Mesenchymal stem cell (in vitro differentiated cells and primary cell): ENCODE data around the gene UNC119B.
"Not testable (repeated sequence)": the region's sequence is repeated elsewhere in the genome, so short reads cannot be mapped to it uniquely, and the experiment has no call there.

Experiments used
- DNase-seq: peaks from one replicate; pipeline ENCODE4 v3.0.0-alpha.2; 2013
- H2AFZ ChIP-seq: one replicate; pipeline ENCODE4 v1.6.1; 2013; ENCODE audit warnings: low read depth, mild to moderate bottlenecking, control low read depth, inconsistent platforms, low read length, moderate library complexity
- H2AK5ac ChIP-seq: 2 replicates; pipeline ENCODE4 v1.6.1; 2013; ENCODE audit warnings: low read length, moderate library complexity, mild to moderate bottlenecking, inconsistent platforms; ENCODE audit not compliant: severe bottlenecking
- H2BK120ac ChIP-seq: one replicate; pipeline ENCODE4 v1.6.1; 2013; ENCODE audit warnings: low read depth, mild to moderate bottlenecking, inconsistent platforms, low read length, moderate library complexity
- H2BK12ac ChIP-seq, 2 experiments: one replicate each; pipeline ENCODE4 v1.6.1; 2013; ENCODE audit warnings: inconsistent platforms in 2 of 2, low read length in 2 of 2, mild to moderate bottlenecking in 2 of 2, moderate library complexity in 2 of 2, control low read depth in 1 of 2
- H2BK15ac ChIP-seq: one replicate; pipeline ENCODE4 v1.6.1; 2013; ENCODE audit warnings: mild to moderate bottlenecking, low read depth, inconsistent platforms; ENCODE audit not compliant: poor library complexity, severe bottlenecking
- H2BK5ac ChIP-seq: 2 replicates; pipeline ENCODE4 v1.6.1; 2013; ENCODE audit warnings: low read depth, mild to moderate bottlenecking, low read length, control low read depth, inconsistent platforms; ENCODE audit not compliant: poor library complexity, severe bottlenecking
- H3K14ac ChIP-seq, 2 experiments: one replicate each; pipeline ENCODE4 v1.6.1; 2013; ENCODE audit warnings: inconsistent platforms in 2 of 2, low read length in 2 of 2, control low read depth in 1 of 2, mild to moderate bottlenecking in 1 of 2, moderate library complexity in 1 of 2
- H3K18ac ChIP-seq, 2 experiments: one replicate each; pipeline ENCODE4 v1.6.1; 2013; ENCODE audit warnings: inconsistent platforms in 2 of 2, low read length in 2 of 2, control low read depth in 1 of 2, low read depth in 1 of 2, mild to moderate bottlenecking in 1 of 2
- H3K23ac ChIP-seq, 2 experiments: one replicate each; pipeline ENCODE4 v1.6.1; 2013; ENCODE audit warnings: inconsistent platforms in 2 of 2, low read length in 2 of 2, mild to moderate bottlenecking in 2 of 2, moderate library complexity in 2 of 2, control low read depth in 1 of 2
- H3K27ac ChIP-seq: 2 replicates; pipeline ENCODE4 v1.5.1; 2013; ENCODE audit warnings: mild to moderate bottlenecking, moderate library complexity, low read length, control low read depth, inconsistent platforms; ENCODE audit not compliant: poor library complexity, severe bottlenecking
- H3K27me3 ChIP-seq, 2 experiments: 2 replicates each; pipeline versions ENCODE4 v1.6.1 to v1.7.0; 2013; ENCODE audit warnings: low read length in 2 of 2, mild to moderate bottlenecking in 2 of 2, moderate library complexity in 2 of 2, control low read depth in 1 of 2, inconsistent platforms in 1 of 2; ENCODE audit not compliant: control insufficient read depth in 1 of 2, insufficient read depth in 1 of 2
- H3K36me3 ChIP-seq, 2 experiments: 2 replicates each; pipeline versions ENCODE4 v1.6.1 to v1.7.0; 2013; ENCODE audit warnings: low read length in 2 of 2, control low read depth in 1 of 2, inconsistent platforms in 1 of 2, low read depth in 1 of 2, mild to moderate bottlenecking in 1 of 2; ENCODE audit not compliant: insufficient read depth in 2 of 2, control insufficient read depth in 1 of 2
- H3K4ac ChIP-seq, 2 experiments: one replicate each; pipeline ENCODE4 v1.6.1; 2013; ENCODE audit warnings: inconsistent platforms in 2 of 2, low read length in 2 of 2, mild to moderate bottlenecking in 2 of 2, moderate library complexity in 2 of 2, control low read depth in 1 of 2, low read depth in 1 of 2
- H3K4me1 ChIP-seq: 2 replicates; pipeline ENCODE4 v1.6.1; 2013; ENCODE audit warnings: low read depth, low read length, control low read depth; ENCODE audit not compliant: control insufficient read depth, insufficient read depth
- H3K4me2 ChIP-seq: 2 replicates; pipeline ENCODE4 v1.6.1; 2013; ENCODE audit warnings: low read length, mild to moderate bottlenecking, inconsistent platforms; ENCODE audit not compliant: poor library complexity, severe bottlenecking
- H3K4me3 ChIP-seq, 2 experiments: 2 replicates each; pipeline versions ENCODE4 v1.5.1 to v1.7.0; 2013; ENCODE audit warnings: low read length in 2 of 2, mild to moderate bottlenecking in 2 of 2, control low read depth in 1 of 2, low read depth in 1 of 2; ENCODE audit not compliant: insufficient read depth in 1 of 2
- H3K79me1 ChIP-seq: replicated peaks from 2 replicates; pipeline ENCODE4 v1.6.1; 2013; ENCODE audit warnings: mild to moderate bottlenecking, control low read depth, low read length, inconsistent platforms; ENCODE audit not compliant: poor library complexity, severe bottlenecking
- H3K9ac ChIP-seq: 2 replicates; pipeline ENCODE4 v1.7.0; 2013; ENCODE audit warnings: mild to moderate bottlenecking, low read length, moderate library complexity
- H3K9me3 ChIP-seq: 2 replicates; pipeline ENCODE4 v1.7.0; 2013; ENCODE audit warnings: mild to moderate bottlenecking, low read length; ENCODE audit not compliant: control insufficient read depth
- H4K8ac ChIP-seq: one replicate; pipeline ENCODE4 v1.6.1; 2013; ENCODE audit warnings: inconsistent platforms, mild to moderate bottlenecking, low read length, moderate library complexity
- H4K91ac ChIP-seq: one replicate; pipeline ENCODE4 v1.6.1; 2013; ENCODE audit warnings: mild to moderate bottlenecking, low read length, inconsistent platforms
- WGBS: methylation state at CpG from one replicate; pipeline ENCODE4 v1.1.7; 2013; ENCODE audit warnings: mixed read lengths; 5-methylcytosine and 5-hydroxymethylcytosine counted together

UNC119B gene

DNA sequence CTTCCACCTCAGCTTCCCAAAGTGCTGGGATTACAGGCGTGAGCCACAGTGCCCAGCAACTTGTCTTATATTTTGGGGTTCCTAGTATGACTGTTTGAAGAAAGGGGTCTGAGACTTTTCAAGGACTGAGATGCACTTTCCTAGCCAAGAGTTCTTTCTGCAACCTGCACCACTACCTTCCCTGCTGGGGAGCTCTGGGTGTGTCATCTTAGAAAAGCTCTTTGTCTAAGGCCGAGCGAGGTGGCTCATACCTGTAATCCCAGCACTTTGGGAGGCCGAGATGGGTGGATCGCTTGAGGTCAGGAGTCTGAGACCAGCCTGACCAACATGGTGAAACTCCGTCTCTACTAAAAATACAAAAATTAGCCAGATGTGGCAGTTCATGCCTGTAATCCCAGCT lies 40.0 kb upstream of the UNC119B start:
- H3K4me2 ChIP-seq, H4K91ac ChIP-seq, H2BK120ac ChIP-seq, H3K4ac ChIP-seq, H2BK15ac ChIP-seq, H3K9ac ChIP-seq, H2BK12ac ChIP-seq, H3K79me1 ChIP-seq, H3K27ac ChIP-seq, H3K23ac ChIP-seq, H2AK5ac ChIP-seq, H3K14ac ChIP-seq, H4K8ac ChIP-seq, H3K18ac ChIP-seq, H3K4me1 ChIP-seq, DNase-seq, H3K9me3 ChIP-seq, H3K4me3 ChIP-seq, H2BK5ac ChIP-seq, H3K36me3 ChIP-seq, H2AFZ ChIP-seq: not testable (repeated sequence)
- H3K27me3 ChIP-seq: peaks cover 21 to 49% of the 10 kb centered on the region in 2 experiments
- 96% methylated on average over 5 of the region's 6 CpGs for WGBS

DNA sequence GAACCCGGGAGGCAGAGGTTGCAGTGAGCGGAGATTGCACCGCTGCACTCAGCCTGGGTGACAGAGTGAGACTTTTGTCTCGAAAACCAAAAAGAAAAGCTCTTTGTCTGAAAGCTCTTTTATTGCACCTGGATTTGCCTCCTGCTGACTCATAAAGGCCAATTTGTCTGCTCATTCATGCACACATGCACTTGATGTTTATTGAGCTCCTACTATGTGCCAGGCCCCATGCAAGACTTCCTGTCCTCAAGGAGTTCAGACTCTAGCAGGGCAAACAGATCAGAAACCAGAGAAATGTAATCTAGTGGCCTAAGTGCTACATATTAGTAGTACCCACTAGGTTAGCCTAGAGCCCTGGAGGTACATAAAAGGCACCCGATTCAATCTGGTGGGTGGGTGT lies 39.6 kb upstream of the UNC119B start:
- no peak overlapping the region for H3K4me2 ChIP-seq
- H3K9ac ChIP-seq: no peak overlapping the region
- no peaks in the 10 kb centered on the region for H3K36me3 ChIP-seq
- no peaks in the 10 kb centered on the region for H3K9me3 ChIP-seq
- H3K23ac ChIP-seq: no peak overlapping the region
- no peaks in the 10 kb centered on the region for H3K79me1 ChIP-seq
- no peak overlapping the region for H2BK120ac ChIP-seq
- no peak overlapping the region for H4K91ac ChIP-seq
- H3K4me1 ChIP-seq: peaks cover 2% of the 10 kb centered on the region
- H3K4ac ChIP-seq: no peak overlapping the region
- peaks cover 21 to 54% of the 10 kb centered on the region in 2 experiments for H3K27me3 ChIP-seq
- no peak overlapping the region for H3K14ac ChIP-seq
- H2BK5ac ChIP-seq: no peak overlapping the region
- H2BK15ac ChIP-seq: no peak overlapping the region
- no peak overlapping the region for H2BK12ac ChIP-seq
- no peak overlapping the region for H4K8ac ChIP-seq
- WGBS: 92% methylated on average over 5 of the region's 5 CpGs
- H2AK5ac ChIP-seq: no peak overlapping the region
- no peak overlapping the region for H3K18ac ChIP-seq
- H3K27ac ChIP-seq: no peak overlapping the region
- no peak overlapping the region for H3K4me3 ChIP-seq
- no peak for DNase-seq
- no peak overlapping the region for H2AFZ ChIP-seq

DNA sequence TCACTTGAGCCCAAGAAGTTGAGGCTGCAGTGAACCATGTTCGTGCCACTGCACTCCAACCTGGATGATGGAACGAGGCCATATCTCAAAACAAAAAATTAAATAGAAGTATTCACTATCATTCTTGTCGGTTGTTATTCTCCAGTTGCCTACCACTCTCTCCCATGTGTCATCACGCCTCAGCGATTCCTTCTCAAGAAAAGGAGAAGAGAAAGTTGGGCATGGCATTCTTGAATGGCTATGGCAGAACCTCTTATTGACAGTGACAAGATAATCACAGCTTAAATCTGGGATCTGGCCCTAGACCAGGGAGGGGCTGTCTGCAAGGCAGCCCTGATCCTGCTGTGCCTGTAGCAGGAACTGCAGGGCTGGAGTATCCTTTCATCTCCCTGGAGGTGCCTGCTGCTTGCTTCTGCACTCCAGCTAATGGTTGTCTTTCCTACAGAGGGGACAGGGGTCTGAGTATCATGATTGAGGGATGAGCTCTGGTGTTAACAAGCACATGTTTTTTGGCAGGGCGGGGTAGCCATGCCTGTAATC lies 36.1 kb upstream of the UNC119B start:
- no peak overlapping the region for H2BK120ac ChIP-seq
- no peak overlapping the region for H3K14ac ChIP-seq
- no peak for DNase-seq
- no peak overlapping the region for H2BK15ac ChIP-seq
- no peak overlapping the region for H3K4me2 ChIP-seq
- H3K23ac ChIP-seq: no peak overlapping the region
- no peaks in the 10 kb centered on the region for H3K4me1 ChIP-seq
- no peak overlapping the region for H4K8ac ChIP-seq
- WGBS: 89% methylated on average over 6 of the region's 6 CpGs
- no peaks in the 10 kb centered on the region for H3K9me3 ChIP-seq
- H3K4ac ChIP-seq: no peak overlapping the region
- H2AK5ac ChIP-seq: no peak overlapping the region
- H3K4me3 ChIP-seq: no peak overlapping the region
- H3K27me3 ChIP-seq: peaks cover 6 to 49% of the 10 kb centered on the region in 2 experiments
- no peak overlapping the region for H3K27ac ChIP-seq
- no peak overlapping the region for H4K91ac ChIP-seq
- H2BK5ac ChIP-seq: no peak overlapping the region
- no peak overlapping the region for H3K9ac ChIP-seq
- no peaks in the 10 kb centered on the region for H3K79me1 ChIP-seq
- no peaks in the 10 kb centered on the region for H3K36me3 ChIP-seq
- no peak overlapping the region for H3K18ac ChIP-seq
- H2BK12ac ChIP-seq: no peak overlapping the region
- H2AFZ ChIP-seq: no peak overlapping the region

DNA sequence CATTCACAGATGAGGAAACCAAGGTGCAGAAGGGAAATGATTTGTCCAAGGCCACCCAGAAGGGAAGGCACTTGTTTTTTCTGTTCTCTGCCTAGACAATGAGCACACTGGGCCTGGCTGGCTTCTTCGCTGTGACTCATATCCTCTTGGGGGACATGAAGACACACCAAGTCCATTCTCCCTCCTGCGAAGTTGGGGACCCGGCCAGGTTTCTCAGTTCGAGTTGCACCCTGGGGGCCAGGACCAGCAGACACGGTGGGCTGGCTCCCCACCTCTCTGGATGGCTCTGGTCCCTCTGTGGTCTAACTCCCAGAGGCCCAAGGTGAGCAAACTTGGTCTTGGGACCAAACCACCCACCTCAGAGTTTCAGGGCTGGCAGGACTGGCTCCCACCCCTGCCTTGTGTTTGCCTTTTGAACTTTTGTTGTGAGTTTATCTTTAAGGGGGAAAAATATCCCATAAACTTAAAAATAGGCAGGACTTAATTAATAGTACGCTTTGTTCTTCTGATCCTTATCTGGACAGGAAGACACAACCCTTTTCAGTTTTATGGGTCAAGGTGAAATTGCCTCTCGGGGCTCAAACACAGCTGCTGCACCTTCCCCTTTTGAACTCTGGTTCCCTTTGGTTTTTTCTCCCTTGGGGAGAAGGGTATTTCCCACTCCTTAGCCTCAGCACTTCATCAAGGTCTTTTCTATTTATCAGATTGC lies 32.3 kb upstream of the UNC119B start:
- H2BK120ac ChIP-seq: no peak overlapping the region
- no peak overlapping the region for H2AFZ ChIP-seq
- no peak overlapping the region for H4K8ac ChIP-seq
- no peak overlapping the region for H3K27ac ChIP-seq
- H3K18ac ChIP-seq: no peak overlapping the region
- no peaks in the 10 kb centered on the region for H3K4me1 ChIP-seq
- H2BK15ac ChIP-seq: no peak overlapping the region
- H2BK12ac ChIP-seq: no peak overlapping the region
- DNase-seq: no peak
- H2BK5ac ChIP-seq: no peak overlapping the region
- peaks cover 4 to 42% of the 10 kb centered on the region in 2 experiments for H3K27me3 ChIP-seq
- 77% methylated on average over 7 of the region's 7 CpGs for WGBS
- no peak overlapping the region for H3K4ac ChIP-seq
- no peak overlapping the region for H3K23ac ChIP-seq
- H3K14ac ChIP-seq: no peak overlapping the region
- no peak overlapping the region for H3K4me2 ChIP-seq
- H3K9me3 ChIP-seq: no peaks in the 10 kb centered on the region
- no peak overlapping the region for H3K4me3 ChIP-seq
- no peak overlapping the region for H4K91ac ChIP-seq
- no peak overlapping the region for H2AK5ac ChIP-seq
- no peaks in the 10 kb centered on the region for H3K36me3 ChIP-seq
- no peak overlapping the region for H3K9ac ChIP-seq
- H3K79me1 ChIP-seq: no peaks in the 10 kb centered on the region
